ENCODE measurements around the gene HIGD2B. TPM values are rescaled to one million over a fixed set of nuclear protein-coding genes. Genes with fewer than 3 reads are reported as not detected.
"Not testable (repeated sequence)": the region's sequence is repeated elsewhere in the genome, so short reads cannot be mapped to it uniquely, and the experiment has no call there.

HIGD2B gene
- total and polyA plus RNA-seq, 9 donors = not detected

GRCh38 chr15:72680931-72681330 is 5.1 kb downstream of the HIGD2B start:
- WGBS (ENCODE audit: insufficient coverage) = no CpG with 5 or more reads among the region's 3 CpGs

GRCh38 chr15:72676838-72677237 is 9.1 kb downstream of the HIGD2B start:
- WGBS (ENCODE audit: insufficient coverage) = no CpG with 5 or more reads among the region's 4 CpGs
- Histone ChIP-seq H3K4me3 (ENCODE audit: low read length) (no peak overlapping the region), H3K27me3 (ENCODE audit: control insufficient read depth, insufficient read depth, low read length) (peaks cover 12% of the 10 kb centered on the region), H3K4me1 (ENCODE audit: control insufficient read depth, insufficient read depth, low read length) (no peaks in the 10 kb centered on the region), H3K27ac (ENCODE audit: low read length) (no peak overlapping the region), H3K36me3 (ENCODE audit: control insufficient read depth, insufficient read depth, low read length) (no peaks in the 10 kb centered on the region), H3K9me3 (replicated peaks; ENCODE audit: control insufficient read depth, low read depth, low read length) (no peaks in the 10 kb centered on the region)
- DNase-seq = no peak

More at GRCh38 chr15:72680931-72681330, 5.1 kb downstream of the HIGD2B start:
- Histone ChIP-seq H3K4me1 (ENCODE audit: control insufficient read depth, insufficient read depth, low read length) (peaks cover 5% of the 10 kb centered on the region), H3K27ac (ENCODE audit: low read length) (no peak overlapping the region), H3K36me3 (ENCODE audit: control insufficient read depth, insufficient read depth, low read length) (no peaks in the 10 kb centered on the region), H3K27me3 (ENCODE audit: control insufficient read depth, insufficient read depth, low read length) (peaks cover 9% of the 10 kb centered on the region), H3K9me3 (replicated peaks; ENCODE audit: control insufficient read depth, low read depth, low read length) (no peaks in the 10 kb centered on the region), H3K4me3 (ENCODE audit: low read length) (no peak overlapping the region)
- DNase-seq = no peak

GRCh38 chr15:72671525-72671924 is 14.5 kb downstream of the HIGD2B start:
- Histone ChIP-seq H3K9me3 (replicated peaks; ENCODE audit: control insufficient read depth, low read depth, low read length) (no peaks in the 10 kb centered on the region), H3K36me3 (ENCODE audit: control insufficient read depth, insufficient read depth, low read length) (no peaks in the 10 kb centered on the region), H3K27me3 (ENCODE audit: control insufficient read depth, insufficient read depth, low read length) (peaks cover 6% of the 10 kb centered on the region), H3K4me1 (ENCODE audit: control insufficient read depth, insufficient read depth, low read length) (no peaks in the 10 kb centered on the region), H3K4me3 (ENCODE audit: low read length) (no peak overlapping the region), H3K27ac (ENCODE audit: low read length) (no peak overlapping the region)
- no CpG with 5 or more reads among the region's 3 CpGs for WGBS (ENCODE audit: insufficient coverage)
- DNase-seq = no peak

- 3% methylated on average over 6 of the region's 8 CpGs for WGBS (ENCODE audit: insufficient coverage)
- DNase-seq = peak; percentile 53
- not testable (repeated sequence) for H3K4me1 ChIP-seq (ENCODE audit: control insufficient read depth, insufficient read depth, low read length); H3K27ac ChIP-seq (ENCODE audit: low read length); H3K9me3 ChIP-seq (replicated peaks; ENCODE audit: control insufficient read depth, low read depth, low read length); H3K4me3 ChIP-seq (ENCODE audit: low read length); H3K27me3 ChIP-seq (ENCODE audit: control insufficient read depth, insufficient read depth, low read length); H3K36me3 ChIP-seq (ENCODE audit: control insufficient read depth, insufficient read depth, low read length)
These were observed 15.2 kb downstream of the HIGD2B start for GRCh38 chr15:72670656-72671352.

- no CpG with 5 or more reads among the region's 6 CpGs for WGBS (ENCODE audit: insufficient coverage)
- not testable (repeated sequence) for H3K9me3 ChIP-seq (replicated peaks; ENCODE audit: control insufficient read depth, low read depth, low read length)
These were observed 16.2 kb downstream of the HIGD2B start for GRCh38 chr15:72669803-72670202.

GRCh38 chr15:72665706-72666105 is 20.3 kb downstream of the HIGD2B start:
- H3K4me1 ChIP-seq (ENCODE audit: control insufficient read depth, insufficient read depth, low read length); H3K36me3 ChIP-seq (ENCODE audit: control insufficient read depth, insufficient read depth, low read length); H3K4me3 ChIP-seq (ENCODE audit: low read length); DNase-seq; H3K9me3 ChIP-seq (replicated peaks; ENCODE audit: control insufficient read depth, low read depth, low read length); H3K27me3 ChIP-seq (ENCODE audit: control insufficient read depth, insufficient read depth, low read length); H3K27ac ChIP-seq (ENCODE audit: low read length): not testable (repeated sequence)
- no CpG with 5 or more reads among the region's 11 CpGs for WGBS (ENCODE audit: insufficient coverage)

More at GRCh38 chr15:72669803-72670202, 16.2 kb downstream of the HIGD2B start:
- not testable (repeated sequence) for DNase-seq; H3K27ac ChIP-seq (ENCODE audit: low read length); H3K4me1 ChIP-seq (ENCODE audit: control insufficient read depth, insufficient read depth, low read length); H3K36me3 ChIP-seq (ENCODE audit: control insufficient read depth, insufficient read depth, low read length); H3K4me3 ChIP-seq (ENCODE audit: low read length); H3K27me3 ChIP-seq (ENCODE audit: control insufficient read depth, insufficient read depth, low read length)

GRCh38 chr15:72663931-72664330 is 22.1 kb downstream of the HIGD2B start:
- H3K27ac ChIP-seq (ENCODE audit: low read length); H3K4me1 ChIP-seq (ENCODE audit: control insufficient read depth, insufficient read depth, low read length); H3K4me3 ChIP-seq (ENCODE audit: low read length); DNase-seq; H3K27me3 ChIP-seq (ENCODE audit: control insufficient read depth, insufficient read depth, low read length); H3K9me3 ChIP-seq (replicated peaks; ENCODE audit: control insufficient read depth, low read depth, low read length); H3K36me3 ChIP-seq (ENCODE audit: control insufficient read depth, insufficient read depth, low read length): not testable (repeated sequence)
- no CpG with 5 or more reads among the region's 8 CpGs for whole genome bisulfite sequencing (ENCODE audit: insufficient coverage)

- no CpG with 5 or more reads among the region's 10 CpGs for WGBS (ENCODE audit: insufficient coverage)
- H3K9me3 ChIP-seq (replicated peaks; ENCODE audit: control insufficient read depth, low read depth, low read length); H3K27me3 ChIP-seq (ENCODE audit: control insufficient read depth, insufficient read depth, low read length); H3K4me3 ChIP-seq (ENCODE audit: low read length); H3K27ac ChIP-seq (ENCODE audit: low read length); H3K36me3 ChIP-seq (ENCODE audit: control insufficient read depth, insufficient read depth, low read length); DNase-seq; H3K4me1 ChIP-seq (ENCODE audit: control insufficient read depth, insufficient read depth, low read length): not testable (repeated sequence)
These were observed 24.9 kb downstream of the HIGD2B start for GRCh38 chr15:72661081-72661480.

GRCh38 chr15:72656014-72656413 is 30.0 kb downstream of the HIGD2B start:
- DNase-seq; H3K4me1 ChIP-seq (ENCODE audit: control insufficient read depth, insufficient read depth, low read length); H3K4me3 ChIP-seq (ENCODE audit: low read length); H3K27me3 ChIP-seq (ENCODE audit: control insufficient read depth, insufficient read depth, low read length); H3K27ac ChIP-seq (ENCODE audit: low read length); H3K9me3 ChIP-seq (replicated peaks; ENCODE audit: control insufficient read depth, low read depth, low read length); H3K36me3 ChIP-seq (ENCODE audit: control insufficient read depth, insufficient read depth, low read length): not testable (repeated sequence)
- WGBS (ENCODE audit: insufficient coverage) = no CpG with 5 or more reads among the region's 3 CpGs

- no CpG with 5 or more reads among the region's 7 CpGs for WGBS (ENCODE audit: insufficient coverage)
- H3K4me1 ChIP-seq (ENCODE audit: control insufficient read depth, insufficient read depth, low read length); DNase-seq; H3K4me3 ChIP-seq (ENCODE audit: low read length); H3K9me3 ChIP-seq (replicated peaks; ENCODE audit: control insufficient read depth, low read depth, low read length); H3K27me3 ChIP-seq (ENCODE audit: control insufficient read depth, insufficient read depth, low read length); H3K27ac ChIP-seq (ENCODE audit: low read length); H3K36me3 ChIP-seq (ENCODE audit: control insufficient read depth, insufficient read depth, low read length): not testable (repeated sequence)
These were observed 31.6 kb downstream of the HIGD2B start, which contains the start of gene GOLGA6B for GRCh38 chr15:72654397-72654796. GOLGA6B (plus strand) TSS chr15:72654697; CDS start chr15:72654738, 41 bp downstream.
